Activated T-cell treated with anti-CD3 and anti-CD28 coated beads for 48 hours (primary cell): ENCODE measurements around the gene BAIAP3.

Experiments used
- DNase-seq: peaks from one replicate; pipeline ENCODE4 v3.0.0-alpha.2; 2020; ENCODE audit warnings: low read depth

The BAIAP3 gene

DNA sequence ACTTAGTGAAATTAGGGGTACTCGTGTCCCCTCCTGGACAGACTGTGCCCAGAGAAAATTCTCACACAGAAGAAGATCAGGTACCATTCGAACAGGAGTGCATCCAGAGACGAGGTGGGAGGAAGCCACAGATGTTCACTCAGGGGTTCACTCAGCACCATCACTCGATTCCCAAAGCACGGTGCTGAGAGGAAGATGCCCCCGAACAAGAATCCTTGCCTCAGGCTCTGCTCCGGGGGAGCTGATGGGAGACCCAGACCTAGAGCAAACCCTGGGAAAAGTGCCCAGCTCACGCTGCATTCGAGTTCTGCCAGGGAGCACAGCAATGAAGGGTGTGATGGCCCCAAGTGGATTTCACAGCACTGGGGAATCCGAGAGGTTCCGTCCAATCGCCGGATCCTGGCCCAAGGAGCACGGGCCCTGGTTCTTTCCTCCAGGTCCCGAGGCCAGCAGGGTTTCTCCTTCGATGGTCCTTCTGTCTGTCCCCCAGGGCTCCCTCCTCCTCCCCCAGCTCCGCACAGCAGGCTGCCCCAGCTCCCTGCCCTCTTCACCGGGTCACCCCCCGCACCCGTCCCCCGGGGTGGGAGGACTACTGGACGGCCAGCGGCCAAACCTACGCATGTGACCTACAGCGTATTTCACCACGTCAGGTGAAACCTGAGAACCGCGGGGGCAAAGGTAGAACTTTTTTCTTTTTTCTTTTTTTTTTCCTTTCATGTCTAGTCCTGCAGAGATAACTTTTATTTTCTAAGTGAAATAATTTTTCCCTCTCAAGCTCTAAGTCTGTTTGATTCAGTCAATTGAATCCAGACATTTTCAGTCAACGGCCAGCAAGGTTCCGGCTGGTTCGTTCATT lies 34.2 kb upstream of the BAIAP3 start:
- no peak for DNase-seq

DNA sequence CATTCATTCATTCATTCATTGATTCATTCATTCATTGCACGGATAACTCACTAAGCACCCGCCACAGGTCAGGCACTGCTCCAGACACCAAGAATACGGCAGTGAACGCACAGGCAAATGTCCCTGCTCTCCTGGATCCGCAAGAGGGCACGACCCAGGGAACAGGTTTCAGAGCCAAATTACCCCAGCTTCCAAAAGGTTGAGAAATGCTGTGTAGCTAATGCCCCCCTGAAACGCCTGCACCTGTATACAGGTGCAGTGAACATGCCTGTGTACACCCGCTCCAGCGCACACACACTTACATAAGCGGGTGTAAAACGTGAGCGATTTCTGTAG lies 33.6 kb upstream of the BAIAP3 start:
- no peak for DNase-seq

DNA sequence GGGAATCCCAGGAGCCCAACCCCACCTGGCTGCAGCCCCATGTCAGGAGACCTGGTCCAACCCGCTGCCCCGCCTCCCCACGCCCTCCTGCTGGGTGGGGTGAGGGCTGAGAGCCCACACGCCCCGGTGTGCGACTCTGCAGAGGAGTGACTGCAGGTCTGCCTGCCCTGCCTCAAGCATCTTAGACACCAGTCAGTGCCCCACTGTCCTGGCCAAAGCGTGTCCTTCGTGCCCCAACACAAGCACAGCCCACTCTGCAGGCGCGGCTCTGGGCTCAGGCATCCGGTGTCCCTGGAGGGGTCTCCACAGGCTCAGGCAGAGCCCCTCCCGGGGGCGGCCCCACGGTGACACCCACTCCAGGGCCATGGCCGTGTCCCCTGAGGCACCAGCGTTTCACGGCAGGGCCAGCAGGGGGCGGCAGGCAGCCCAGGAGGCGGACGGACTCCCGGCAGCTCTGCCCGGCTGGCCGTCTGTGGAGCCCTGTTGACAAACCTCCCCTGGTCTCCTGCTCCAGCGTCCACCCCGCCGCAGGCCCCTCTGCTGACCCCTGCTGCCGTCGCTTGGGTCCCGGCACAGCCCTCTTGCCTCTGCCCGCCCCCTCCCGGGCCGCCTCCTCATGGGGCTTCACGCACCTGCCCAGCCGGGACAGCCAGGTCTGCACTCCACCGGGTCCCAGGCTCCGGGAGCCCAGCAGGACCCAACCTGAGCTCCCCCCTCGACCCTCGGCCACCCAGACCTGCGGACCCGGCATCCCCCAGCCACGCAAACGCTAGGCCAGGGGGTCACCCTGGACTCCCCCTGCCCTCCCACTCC lies 32.6 kb upstream of the BAIAP3 start:
- peak; percentile 73 for DNase-seq

- DNase-seq: no peak
These were observed 31.9 kb upstream of the BAIAP3 start for GRCh38 chr16:1301562-1301961.

DNA sequence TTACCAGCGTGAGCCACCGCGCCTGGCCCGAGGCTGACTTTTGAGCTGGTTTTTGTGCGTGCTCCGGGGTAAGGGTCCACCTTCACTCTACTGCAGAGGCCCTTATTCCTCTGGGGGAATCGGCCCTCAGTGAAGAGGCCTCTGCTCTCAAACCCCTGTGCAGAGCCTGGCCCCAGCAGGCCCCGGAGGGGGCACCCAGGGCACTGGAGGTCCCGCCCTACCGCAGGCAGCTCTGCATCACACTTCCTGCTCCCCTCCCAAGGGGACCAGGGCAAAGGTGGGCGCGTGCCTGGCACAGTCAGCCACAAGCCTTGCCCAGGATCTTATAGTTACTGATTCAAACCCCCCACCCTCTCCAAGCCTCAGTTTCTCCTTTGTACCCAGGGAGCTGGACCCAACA lies 27.6 kb upstream of the BAIAP3 start:
- DNase-seq: no peak

DNA sequence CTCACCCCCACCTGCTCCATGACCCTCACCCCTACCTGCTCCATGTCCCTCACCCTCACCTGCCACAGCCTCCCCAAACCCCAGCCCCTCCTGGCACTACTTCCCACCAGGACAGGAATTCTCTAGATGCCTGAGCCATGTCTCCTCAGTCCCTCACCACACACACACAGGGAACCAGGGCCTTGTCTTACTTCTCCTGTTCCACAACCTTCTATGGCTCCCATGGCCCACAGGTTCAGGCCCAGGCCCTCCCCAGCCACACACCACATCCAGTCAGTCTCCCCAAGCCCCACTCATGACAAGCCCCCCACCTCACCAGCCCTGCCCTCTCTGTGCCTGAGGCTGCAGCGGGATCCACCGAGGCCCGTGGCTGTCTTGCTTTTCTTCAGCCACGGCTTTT lies 27.1 kb upstream of the BAIAP3 start:
- no peak for DNase-seq

DNA sequence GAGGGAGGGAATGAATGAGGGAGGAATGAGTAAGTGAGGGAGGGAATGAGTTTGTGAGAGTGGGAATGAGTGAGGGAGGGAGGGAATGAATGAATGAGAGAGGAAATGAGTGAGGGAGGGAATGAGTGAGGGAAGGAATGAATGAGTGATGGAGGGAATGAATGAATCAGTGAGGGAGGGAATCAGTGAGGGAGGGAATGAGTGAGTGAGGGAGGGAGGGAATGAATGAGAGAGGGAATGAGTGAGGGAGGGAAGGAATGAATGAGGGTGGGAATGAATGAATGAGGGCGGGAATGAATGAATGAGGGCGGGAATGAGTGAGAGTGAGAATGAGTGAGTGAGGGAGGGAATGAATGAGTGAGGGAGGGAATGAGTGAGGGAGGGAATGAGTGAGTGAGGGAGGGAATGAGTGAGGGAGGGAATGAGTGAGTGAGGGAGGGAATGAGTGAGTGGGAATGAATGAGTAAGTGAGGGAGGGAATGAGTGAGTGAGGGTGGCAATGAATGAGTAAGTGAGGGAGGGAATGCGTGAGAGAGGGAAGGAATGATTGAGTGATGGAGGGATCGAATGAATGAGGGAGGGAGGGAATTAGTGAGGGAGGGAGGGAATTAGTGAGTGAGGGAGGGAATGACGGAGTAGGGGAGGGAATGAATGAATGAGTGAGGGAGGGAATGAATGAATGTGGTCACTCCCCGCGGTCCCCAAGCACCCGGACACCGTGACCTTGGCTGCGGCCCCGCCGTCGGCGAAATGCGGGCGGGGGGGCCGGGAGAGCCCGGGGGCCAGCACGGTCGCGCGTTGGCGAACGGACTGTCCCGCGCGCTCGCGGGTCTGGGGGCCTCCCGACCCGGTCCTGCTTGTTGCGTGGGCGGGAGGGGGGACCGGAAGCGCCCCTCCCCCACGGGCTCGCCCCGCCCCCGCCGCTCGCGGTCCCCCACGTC lies 25.1 kb upstream of the BAIAP3 start:
- no peak for DNase-seq

GRCh38 chr16:1308977-1309885 lies 24.2 kb upstream of the BAIAP3 start, which contains the start of gene UBE2I:
Gene UBE2I, plus strand, starts transcription at chr16:1309636. Its CDS starts 4,395 bp downstream, at chr16:1314031.
- peak; percentile 95 for DNase-seq

- peak; percentile 56 for DNase-seq
These were observed 23.3 kb upstream of the BAIAP3 start for GRCh38 chr16:1309888-1310831.

DNA sequence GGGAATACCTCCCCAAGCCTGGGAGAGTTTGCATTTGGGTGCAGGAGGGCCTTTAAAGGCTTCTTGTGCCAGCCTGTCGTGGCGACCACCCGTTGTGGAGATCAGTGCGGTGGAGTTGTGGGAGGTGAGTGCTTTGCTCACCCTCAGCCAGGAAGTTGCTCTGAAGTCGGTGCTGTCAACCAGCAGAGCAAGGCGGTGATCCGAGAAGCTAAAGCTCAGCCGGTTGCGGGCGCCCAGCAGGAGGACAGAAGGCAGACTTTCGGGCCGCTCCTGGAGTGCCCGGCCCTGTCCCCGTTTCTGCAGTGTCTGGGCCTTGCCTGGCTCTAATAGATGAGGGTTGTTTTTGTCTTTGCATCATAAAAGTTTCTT lies 22.6 kb upstream of the BAIAP3 start:
- DNase-seq: no peak

GRCh38 chr16:1311212-1311737 lies 22.2 kb upstream of the BAIAP3 start:
- DNase-seq: no peak

DNA sequence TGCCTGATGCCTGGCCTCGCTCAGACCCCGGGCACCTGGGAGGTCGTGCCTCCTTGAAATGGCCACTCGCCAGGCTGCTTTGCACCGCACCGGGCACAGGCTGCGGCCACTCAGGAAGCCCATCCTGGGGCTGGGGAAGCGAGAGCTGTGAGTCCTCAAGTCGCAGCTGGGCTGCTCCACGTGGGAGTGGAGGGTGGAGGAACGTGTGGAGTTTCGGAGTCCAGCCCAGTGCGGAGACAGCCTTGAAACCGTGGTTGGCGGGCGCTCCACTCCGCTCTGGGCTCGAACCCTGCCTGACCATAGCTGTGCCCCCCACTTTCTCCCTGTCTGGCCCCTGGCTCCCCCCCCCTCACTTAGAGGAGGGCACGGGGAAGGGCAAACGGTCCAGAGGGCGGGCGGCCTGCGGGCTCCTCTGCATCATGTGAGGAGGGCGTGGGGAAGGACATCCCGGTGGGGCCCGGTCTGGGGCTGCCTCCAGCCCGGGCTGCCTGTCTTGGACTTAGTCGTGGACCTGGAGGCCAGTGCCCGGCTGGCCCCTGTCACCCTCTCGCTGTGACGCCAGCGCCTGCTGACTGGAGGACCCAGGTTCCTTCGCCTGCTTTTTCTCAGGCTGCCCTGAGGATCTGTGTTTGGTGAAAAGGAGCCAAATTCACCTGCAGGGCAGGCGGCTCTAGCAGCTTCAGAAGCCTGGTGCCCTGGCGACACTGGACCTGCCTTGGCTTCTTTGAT lies 21.5 kb upstream of the BAIAP3 start:
- no peak for DNase-seq

GRCh38 chr16:1312467-1312816 lies 21.0 kb upstream of the BAIAP3 start:
- no peak for DNase-seq

GRCh38 chr16:1312903-1313302 lies 20.5 kb upstream of the BAIAP3 start:
- DNase-seq: no peak

- no peak for DNase-seq
These were observed 19.6 kb upstream of the BAIAP3 start for GRCh38 chr16:1313721-1314369.

GRCh38 chr16:1314399-1315068 lies 18.9 kb upstream of the BAIAP3 start:
- DNase-seq: no peak

- no peak for DNase-seq
These were observed 18.1 kb upstream of the BAIAP3 start for GRCh38 chr16:1315081-1316032.
